ENCODE data around the gene FAM170B.

The FAM170B gene

GRCh38 chr10:49168831-49169500, 35.1 kb upstream of the FAM170B start:
- no peak for DNase-seq (ENCODE audit: low read depth)

GRCh38 chr10:49168171-49168540, 34.3 kb upstream of the FAM170B start:
- DNase-seq (ENCODE audit: low read depth), result no peak

- no peak for DNase-seq (ENCODE audit: low read depth)
Measured at GRCh38 chr10:49167425-49168170, 33.8 kb upstream of the FAM170B start.

DNA sequence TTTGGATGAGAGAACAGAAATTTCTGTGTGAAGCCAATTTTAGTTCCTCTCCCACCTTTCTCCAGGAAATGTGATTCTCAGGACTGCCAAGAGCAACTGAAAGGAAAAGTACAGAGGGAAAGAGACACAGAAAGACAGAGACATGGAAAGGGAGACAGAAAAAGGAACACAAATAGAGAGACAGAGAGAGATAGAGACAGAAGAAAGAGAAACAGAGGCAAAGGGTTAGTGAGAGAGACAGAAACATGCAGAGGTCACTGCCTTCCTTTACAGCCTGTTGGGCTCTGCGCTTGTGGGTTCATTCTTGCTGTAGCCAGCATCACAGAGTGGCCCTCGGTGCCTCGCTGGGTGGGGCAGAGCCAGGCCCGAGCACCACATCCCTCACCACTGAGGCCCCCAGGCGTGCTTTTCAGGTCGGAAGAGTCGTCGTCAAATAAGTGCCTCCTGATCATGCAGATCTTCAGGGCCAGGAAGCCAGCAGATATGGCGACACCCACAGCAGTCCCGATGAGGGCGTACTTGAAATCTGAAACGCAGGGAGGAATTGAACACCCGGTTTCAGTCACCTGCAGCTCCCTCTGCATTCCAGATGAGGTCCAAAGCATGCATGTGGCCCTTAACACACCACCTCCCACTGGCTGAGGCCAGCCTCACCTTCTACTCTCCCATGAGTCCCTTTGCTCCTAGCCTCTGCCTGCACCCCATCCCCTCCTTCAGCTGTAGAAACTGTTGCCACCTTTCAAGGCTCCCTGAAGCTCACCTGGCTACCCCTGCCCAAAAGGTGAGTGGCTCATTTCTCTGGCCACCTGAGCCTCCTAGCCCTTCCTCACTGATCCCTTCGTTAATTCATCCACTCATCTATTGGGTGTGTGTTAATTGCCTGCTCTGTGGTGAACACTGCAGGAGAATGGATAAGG, 32.9 kb upstream of the FAM170B start:
- no peak for DNase-seq (ENCODE audit: low read depth)

DNA sequence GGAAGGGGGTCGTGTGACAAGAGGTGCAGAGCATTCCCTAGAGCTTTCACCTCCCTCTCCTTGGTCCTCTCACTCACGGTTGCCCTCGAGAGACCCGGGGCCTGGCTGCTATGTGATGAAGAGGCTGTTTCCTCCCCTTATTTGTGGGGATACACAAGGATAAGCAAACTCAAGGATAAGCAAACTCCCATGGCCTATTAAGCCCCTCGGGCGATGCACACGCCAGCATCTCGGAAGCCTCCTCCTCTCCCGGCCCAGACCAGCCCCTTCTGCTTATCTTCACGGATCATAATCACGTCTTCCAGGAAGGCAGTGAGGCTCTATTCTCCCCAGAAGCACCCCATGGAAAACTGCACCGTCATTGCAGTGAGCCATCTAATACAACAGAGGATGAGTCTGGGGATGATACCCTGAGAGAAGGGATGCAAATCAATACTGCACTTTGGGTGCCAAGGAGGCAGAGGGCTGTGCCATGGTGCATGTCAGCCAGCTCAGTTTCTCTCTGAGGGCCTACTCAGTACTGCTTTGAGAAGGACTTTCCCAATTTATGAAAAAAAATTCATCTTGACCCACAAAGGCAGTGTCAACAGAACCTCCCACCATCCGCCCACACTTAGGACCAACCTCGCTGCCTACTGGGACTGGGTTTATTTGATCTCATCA, 32.1 kb upstream of the FAM170B start:
- DNase-seq (ENCODE audit: low read depth), result no peak

GRCh38 chr10:49165259-49165658, 31.4 kb upstream of the FAM170B start:
- no peak for DNase-seq (ENCODE audit: low read depth)

- no peak for DNase-seq (ENCODE audit: low read depth)
Measured at GRCh38 chr10:49164559-49165188, 30.9 kb upstream of the FAM170B start.

DNA sequence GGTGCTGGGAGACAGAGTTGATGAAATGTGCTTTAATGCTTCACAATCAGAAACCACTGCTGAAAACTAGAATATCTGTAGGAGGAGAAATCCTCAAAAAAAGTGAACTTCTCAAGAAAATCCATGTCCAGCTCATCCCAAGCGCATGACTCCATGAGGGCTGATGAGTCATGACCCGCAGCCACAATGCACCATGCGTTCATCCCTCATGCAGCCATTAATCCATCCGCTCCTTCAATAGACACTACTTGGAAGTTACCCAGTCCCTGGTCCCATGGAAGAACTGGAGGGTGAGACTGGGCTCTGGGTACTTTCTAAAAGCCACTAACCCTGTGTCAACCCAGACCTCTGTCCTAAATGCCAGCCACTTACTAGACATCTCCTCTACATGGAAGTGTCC, 29.9 kb upstream of the FAM170B start:
- no peak for DNase-seq (ENCODE audit: low read depth)

- no peak for DNase-seq (ENCODE audit: low read depth)
Measured at GRCh38 chr10:49162761-49163310, 29.0 kb upstream of the FAM170B start.

DNA sequence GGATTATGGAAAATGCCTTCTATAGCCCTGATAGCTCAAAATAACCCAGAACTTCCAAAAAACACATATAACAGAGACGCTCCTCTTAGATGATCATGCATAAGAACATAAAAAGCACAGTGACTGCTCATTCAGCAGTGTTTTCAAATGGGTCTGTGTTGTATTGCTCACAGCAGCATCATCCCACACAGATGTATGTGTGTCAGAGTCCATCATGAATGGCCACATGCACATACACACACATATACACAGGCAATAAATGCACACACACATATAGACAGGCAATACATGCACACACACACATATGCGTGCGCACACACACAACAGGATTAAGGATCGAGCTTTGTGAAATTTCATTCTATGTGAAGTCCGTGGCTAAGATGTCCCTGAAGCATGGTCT, 28.2 kb upstream of the FAM170B start:
- no peak for DNase-seq (ENCODE audit: low read depth)

DNA sequence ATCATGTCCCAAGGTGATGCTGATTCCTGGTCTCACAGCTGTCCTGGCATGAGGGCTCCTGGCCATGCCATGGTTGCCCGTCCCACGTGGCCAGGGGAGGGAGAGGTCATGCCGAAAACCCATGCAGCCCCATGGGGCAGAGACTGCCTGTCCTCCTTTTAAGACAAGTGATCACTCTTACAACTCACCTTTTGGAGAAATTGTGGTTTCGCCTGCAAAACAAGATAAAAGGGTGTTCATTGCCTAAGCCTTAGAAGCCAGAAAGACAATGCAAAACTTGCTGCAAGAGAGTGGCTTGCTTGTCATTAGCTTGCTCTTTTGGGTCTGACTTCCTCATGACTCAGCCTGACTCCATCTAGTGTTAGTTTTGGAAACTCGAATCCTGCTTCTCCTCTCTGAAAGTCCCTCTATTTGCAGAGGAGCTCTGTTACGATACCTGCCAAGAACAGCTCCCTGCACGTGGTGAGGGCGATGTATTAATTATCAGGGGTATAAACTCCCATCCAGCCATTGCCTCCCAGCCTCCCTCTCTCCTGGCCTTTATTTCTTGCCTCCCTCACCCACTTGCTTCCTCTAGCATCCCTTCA, 27.7 kb upstream of the FAM170B start:
- DNase-seq (ENCODE audit: low read depth), result no peak

GRCh38 chr10:49160814-49161213, 27.0 kb upstream of the FAM170B start:
- DNase-seq (ENCODE audit: low read depth), result no peak

DNA sequence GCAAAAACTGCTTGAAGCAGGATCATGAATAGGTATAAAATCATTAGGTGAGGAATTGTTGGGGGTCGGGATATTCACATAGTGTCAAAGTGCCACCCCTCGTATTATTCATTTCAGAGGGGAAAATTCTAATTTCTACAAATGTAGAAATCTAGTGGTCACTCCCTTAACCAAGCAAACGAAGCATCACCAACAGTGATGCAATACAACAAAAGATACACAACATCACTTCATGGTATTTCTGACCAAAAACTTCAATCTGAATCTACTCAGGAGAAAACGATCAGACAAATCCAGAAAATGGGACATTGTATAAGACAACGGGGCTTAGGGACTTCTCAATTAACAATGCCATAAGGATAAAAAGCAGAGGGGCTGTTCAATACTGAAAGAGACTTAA, 26.3 kb upstream of the FAM170B start:
- DNase-seq (ENCODE audit: low read depth), result no peak

DNA sequence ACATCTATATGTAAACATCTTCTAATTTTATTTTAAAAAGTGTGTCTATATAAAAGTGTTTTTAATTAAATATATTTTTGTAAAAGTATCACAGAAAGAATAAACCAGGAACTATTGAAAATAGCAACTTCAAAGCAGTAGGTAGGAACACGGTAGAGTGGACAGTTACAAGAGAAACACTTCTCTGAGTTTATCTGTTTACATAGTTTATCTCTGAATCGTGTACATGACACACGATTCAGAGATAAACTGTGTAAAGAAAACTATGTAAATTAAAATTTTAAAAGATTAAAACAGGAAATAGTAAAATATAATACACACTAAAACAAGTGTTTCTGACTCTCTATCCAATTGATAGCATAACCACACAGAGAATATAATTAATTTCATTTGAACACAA, 25.1 kb upstream of the FAM170B start:
- no peak for DNase-seq (ENCODE audit: low read depth)

DNA sequence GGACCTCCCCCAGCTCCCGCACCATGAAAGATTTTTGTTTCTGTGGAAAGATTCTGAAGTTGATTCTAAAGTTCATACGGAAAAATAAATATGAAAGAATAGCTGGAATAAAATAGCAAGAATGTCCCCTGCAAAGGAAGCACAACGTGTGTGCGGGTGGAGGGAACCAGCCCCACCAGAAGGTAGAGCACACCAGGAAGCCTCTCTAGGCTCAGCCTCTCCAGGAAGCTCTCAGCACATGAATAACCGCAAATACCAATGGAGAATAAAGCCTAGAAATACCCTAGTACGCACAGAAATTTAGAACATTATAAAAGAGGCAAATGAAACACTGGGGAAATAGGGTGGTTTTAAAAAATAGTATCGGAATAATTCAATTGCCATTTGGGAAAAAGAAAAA, 24.6 kb upstream of the FAM170B start:
- DNase-seq (ENCODE audit: low read depth), result no peak

GRCh38 chr10:49157229-49157628, 23.4 kb upstream of the FAM170B start:
- no peak for DNase-seq (ENCODE audit: low read depth)

DNA sequence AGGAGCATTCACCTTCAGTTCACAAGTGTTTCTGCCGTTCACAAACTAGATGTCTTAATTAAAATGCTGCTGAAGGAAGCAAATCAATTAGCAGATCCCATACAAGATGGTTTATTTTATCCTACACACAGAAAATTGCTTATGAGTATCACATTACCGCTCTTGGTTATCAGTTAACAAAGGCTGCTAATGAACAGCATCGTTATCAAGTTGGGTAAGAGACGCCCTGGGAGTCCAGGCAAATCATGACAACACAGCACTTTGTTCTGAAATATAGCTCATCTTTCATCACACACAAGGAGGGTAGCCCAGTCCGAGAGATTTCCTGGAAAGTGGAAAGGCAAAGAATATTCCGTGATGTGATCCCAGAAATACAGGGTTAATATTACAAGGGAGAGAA, 20.8 kb upstream of the FAM170B start:
- no peak for DNase-seq (ENCODE audit: low read depth)

DNA sequence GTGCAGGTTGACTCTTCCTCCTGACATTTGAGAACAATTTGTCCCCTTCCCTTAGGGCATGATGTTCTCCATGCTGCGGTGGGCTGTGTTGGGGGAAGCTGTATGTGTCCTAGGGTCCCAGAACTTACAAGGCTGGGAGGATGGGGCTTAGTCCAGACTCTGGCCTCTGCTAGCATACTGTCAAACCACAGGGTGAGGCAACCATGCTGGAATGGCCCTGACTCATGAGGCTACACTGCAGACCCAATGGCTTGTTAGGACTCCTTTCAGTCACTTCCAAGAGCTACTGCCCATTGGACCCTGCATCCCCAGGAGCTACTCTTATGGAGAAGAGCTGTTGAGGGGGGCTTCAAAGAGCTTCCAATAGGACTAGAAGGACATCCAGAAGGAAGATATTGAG, 20.1 kb upstream of the FAM170B start:
- no peak for DNase-seq (ENCODE audit: low read depth)

- no peak for DNase-seq (ENCODE audit: low read depth)
Measured at GRCh38 chr10:49153115-49153514, 19.3 kb upstream of the FAM170B start.

DNA sequence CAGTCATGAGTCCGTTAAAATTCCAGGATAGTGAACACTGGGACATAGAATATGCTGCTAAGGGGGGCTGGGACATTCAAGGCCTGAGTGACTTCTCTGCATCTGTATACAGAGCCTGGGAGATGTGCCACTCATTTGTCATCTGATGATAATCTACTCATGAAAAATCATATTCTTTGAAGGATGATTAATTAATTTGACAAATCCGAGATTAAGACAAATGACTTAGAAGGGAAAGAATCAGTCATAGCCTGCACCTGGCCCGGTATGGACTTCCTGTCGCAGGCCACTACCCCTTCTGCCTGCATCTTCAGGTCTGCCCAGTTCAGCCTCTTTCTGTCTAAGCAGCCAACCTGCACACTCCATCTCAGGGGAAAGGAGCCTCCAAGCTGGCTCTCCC, 18.8 kb upstream of the FAM170B start:
- no peak for DNase-seq (ENCODE audit: low read depth)

GRCh38 chr10:49152037-49152436, 18.2 kb upstream of the FAM170B start:
- DNase-seq (ENCODE audit: low read depth), result no peak

Measured in stimulated activated CD8-positive, alpha-beta memory T cell treated with anti-CD3 and anti-CD28 coated beads, Interleukin-12 subunit alpha, Interleukin-12 subunit beta, amount 100 ng/mL, for 4 hours (primary cell).